Activated T-helper 2 cell treated with anti-CD3 and anti-CD28 coated beads, Interferon-gamma antibody, Interleukin-2, Interleukin-4, amounts not matched to agents 10 μg/mL and 5 μg/mL and 100 μg/mL, durations not matched to agents 14 hours and 24 hours and 36 hours (primary cell): ENCODE results near the gene HOTAIR. TPM values are rescaled to one million over a fixed set of nuclear protein-coding genes. Genes with fewer than 3 reads are reported as not detected.

ENCODE experiments used
- DNase-seq: peaks from one replicate; pipeline ENCODE4 v3.0.0; 2021; ENCODE audit warnings: low spot score
- H3K27ac Mint-ChIP-seq: one replicate; pipeline ENCODE4 v1.8.0; 2021; ENCODE audit warnings: mixed read lengths
- H3K27me3 Mint-ChIP-seq: one replicate; pipeline ENCODE4 v1.8.0; 2021; ENCODE audit warnings: low read depth, mixed read lengths
- H3K36me3 Mint-ChIP-seq: one replicate; pipeline ENCODE4 v1.8.0; 2021; ENCODE audit warnings: low read depth, mixed read lengths
- H3K4me1 Mint-ChIP-seq: one replicate; pipeline ENCODE4 v1.8.0; 2021; ENCODE audit warnings: low read depth, mixed read lengths
- H3K4me3 Mint-ChIP-seq: one replicate; pipeline ENCODE4 v1.8.0; 2021; ENCODE audit warnings: low read depth, mild to moderate bottlenecking, moderate library complexity, mixed read lengths
- H3K9me3 Mint-ChIP-seq: one replicate; pipeline ENCODE4 v1.8.0; 2021; ENCODE audit warnings: mixed read lengths
- intact Hi-C: fragments of 100-400 bp; cut with micrococcal nuclease; formaldehyde crosslinking; loops from one replicate; pipeline ENCODE4 v1.15.1; 2023
- total RNA-seq: library from RNA; stranded (reverse); gene quantifications from 2 replicates; pipeline ENCODE4 v1.2.3, GENCODE V29; 2022

The HOTAIR gene
- total RNA-seq, 1 donor from 2014 or later, result not detected

DNA sequence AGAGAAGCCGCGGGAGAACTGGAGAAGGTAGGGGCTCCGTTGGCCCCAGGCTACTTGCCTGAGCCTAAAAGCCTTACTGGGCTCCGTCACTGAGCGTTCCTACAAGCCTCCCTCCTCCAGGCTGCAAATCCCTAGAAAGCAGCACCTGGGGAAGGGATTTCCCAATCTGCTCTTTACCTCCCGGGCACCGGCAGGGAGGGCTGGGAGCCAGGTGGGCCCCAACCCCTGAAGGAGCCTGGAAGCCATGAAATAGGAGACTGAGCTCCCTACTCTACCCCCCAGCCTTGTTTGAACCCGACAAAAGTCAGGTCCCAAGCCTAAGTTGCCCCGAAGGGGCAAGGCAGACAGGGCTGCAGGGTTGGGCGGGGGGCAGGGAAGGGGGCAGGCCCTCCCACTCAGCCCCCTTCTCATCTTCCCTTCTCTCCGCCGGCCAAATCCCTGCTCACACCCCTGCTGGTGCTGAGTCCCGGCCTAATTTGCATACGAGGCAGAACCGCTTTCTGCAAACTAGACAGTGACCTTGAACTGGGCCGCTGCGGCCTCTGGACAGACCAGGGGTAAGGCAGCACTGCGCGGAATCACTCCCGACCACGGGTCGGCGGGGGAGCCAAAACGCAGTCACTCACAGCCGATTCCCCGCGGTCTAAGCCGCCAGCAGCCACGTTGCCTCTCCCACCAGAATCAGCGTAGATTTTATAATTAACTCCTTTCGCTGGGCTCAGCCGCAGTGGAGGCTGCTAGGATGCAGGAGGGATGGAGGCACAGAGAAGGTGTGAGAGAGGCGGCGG is 23.8 kb downstream of the HOTAIR start:
- no peak overlapping the region for H3K4me3 Mint-ChIP-seq
- no peaks in the 10 kb centered on the region for H3K9me3 Mint-ChIP-seq
- intact Hi-C loops, result no loop called here
- H3K4me1 Mint-ChIP-seq, result peaks cover 3% of the 10 kb centered on the region
- H3K36me3 Mint-ChIP-seq, result no peaks in the 10 kb centered on the region
- no peak for DNase-seq
- H3K27me3 Mint-ChIP-seq, result peaks cover 94% of the 10 kb centered on the region
- no peak overlapping the region for H3K27ac Mint-ChIP-seq

DNA sequence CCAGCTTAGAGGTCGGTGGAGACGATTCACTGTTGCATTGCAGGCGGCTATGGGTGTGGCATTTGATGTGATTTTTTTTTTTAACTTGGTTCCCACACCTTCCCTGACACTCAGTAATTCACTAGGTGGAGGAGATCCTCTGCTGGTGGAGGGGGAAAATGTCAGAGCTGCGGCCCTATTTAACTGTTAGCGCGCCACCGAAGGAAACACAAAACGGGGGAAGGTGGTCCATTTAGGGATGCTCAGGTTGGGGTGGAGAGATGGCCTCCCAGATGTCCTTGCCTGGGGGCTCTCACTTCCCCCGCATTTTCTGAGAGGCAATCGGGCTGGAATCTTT is 24.3 kb downstream of the HOTAIR start:
- no peak for DNase-seq
- no peaks in the 10 kb centered on the region for H3K36me3 Mint-ChIP-seq
- peaks cover 94% of the 10 kb centered on the region for H3K27me3 Mint-ChIP-seq
- H3K4me1 Mint-ChIP-seq, result peaks cover 3% of the 10 kb centered on the region
- no peaks in the 10 kb centered on the region for H3K9me3 Mint-ChIP-seq
- H3K27ac Mint-ChIP-seq, result no peak overlapping the region
- intact Hi-C loops, result no loop called here
- no peak overlapping the region for H3K4me3 Mint-ChIP-seq

DNA sequence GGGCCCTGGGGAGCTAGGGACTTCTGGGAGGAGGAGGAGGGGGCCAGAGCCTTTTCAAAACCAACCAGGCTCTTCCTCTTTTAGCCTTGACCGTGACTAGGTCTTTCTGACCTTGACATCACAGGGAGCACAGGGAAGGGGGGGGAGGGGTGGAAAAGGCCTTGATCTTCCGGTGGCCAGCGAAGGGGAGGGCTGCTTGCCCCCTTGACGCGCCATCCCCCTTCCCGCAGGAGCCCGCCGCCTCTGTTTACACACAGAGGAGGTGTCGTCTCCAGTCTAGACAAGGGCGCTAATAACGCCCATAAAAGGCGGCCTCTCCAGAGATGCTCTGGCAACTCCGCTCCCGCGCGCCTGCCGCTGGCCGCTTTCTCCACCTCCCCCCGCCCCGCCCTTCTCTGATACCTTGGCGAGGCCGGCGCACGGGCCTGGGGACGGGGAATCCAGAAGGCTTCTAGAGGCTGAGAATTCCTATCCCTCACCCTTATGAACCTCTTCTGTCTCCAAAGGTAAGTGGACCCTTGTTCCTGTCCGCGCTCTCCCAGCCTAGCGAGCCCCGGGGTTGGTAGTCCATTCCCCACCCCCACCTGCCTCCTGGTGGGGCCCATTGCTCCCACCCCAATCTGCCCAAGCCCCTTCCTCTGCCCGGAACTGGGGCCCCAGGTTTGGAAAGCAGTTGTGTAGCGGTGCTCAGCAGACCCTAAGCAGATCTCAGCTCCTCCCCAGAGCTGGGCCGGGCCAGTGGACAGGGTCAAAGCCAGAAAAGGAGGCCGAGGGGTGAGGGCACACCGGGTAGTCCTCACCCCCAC is 24.9 kb downstream of the HOTAIR start:
- Mint-ChIP-seq H3K27me3 (peaks cover 97% of the 10 kb centered on the region), H3K4me1 (peaks cover 3% of the 10 kb centered on the region), H3K9me3 (no peaks in the 10 kb centered on the region), H3K27ac (no peak overlapping the region), H3K4me3 (no peak overlapping the region), H3K36me3 (no peaks in the 10 kb centered on the region)
- intact Hi-C loops, result no loop called here
- DNase-seq, result no peak

DNA sequence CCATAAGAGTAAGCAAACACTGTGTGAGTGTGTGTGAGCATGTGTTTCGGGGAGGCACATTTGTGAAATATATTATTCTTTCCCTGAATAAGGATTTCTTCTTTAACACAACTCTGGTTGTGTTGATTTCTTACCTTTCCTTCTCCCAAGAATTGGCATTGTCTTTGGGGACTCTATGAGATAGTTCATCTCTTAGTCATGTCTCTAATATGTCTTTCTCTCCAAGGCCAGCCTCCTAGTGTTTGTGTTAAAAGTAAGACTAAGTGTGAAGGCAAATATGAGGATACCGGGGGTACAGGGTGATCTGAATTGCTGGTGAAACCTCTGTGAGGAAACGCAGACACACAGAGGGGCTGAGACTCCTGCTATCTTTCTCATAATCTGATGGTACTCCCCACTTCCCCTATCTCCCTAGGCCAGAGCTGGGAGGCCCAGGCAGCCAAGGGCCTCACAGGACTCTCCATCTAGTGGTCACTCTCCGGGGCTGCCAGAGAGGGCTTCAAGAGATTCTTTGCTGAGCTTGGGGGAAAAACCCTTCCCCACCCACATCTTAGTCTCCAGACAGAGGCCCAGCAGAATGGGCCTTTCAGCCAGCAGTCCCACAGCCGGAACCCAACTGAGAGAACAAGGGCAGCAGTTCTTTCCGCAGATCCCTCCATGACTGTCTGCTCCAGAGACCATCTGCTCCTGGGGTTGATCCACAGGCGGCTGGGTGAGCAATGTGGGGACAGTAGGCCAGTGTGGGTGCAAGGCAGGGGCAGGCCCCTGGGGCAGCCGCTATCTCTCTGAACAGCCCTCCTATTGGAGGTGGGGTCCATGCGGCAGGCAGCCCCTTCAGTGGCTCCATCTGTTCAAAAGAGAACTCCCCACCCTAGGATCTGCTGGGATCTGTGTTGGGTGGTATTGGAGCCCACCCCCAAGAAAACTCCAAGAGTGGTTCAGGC is 25.8 kb downstream of the HOTAIR start:
- H3K27me3 Mint-ChIP-seq, result peaks cover 97% of the 10 kb centered on the region
- intact Hi-C loops, result no loop called here
- no peaks in the 10 kb centered on the region for H3K36me3 Mint-ChIP-seq
- no peaks in the 10 kb centered on the region for H3K9me3 Mint-ChIP-seq
- no peak for DNase-seq
- H3K4me1 Mint-ChIP-seq, result peaks cover 3% of the 10 kb centered on the region
- no peak overlapping the region for H3K4me3 Mint-ChIP-seq
- H3K27ac Mint-ChIP-seq, result no peak overlapping the region

DNA sequence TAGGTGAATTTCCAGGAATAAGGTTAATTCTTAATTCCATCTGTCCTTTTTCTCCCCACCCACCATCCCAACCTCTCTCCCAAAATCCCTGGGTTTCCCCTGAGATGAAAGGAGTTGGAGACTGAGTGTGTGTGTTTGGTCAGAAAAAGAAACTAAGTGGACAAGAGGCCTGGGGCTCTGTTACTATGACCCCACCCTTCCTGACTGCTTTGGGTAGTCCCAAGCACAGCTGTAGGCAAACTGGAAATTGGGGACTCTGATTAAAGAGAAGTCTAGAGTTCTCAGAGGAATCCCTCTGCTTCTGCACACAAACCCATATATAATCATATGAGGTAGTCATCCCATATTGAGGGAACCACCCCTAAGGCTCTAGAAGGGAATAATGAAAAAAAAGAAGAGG is 27.0 kb downstream of the HOTAIR start:
- Mint-ChIP-seq H3K27ac (no peak overlapping the region), H3K4me1 (no peaks in the 10 kb centered on the region), H3K9me3 (no peaks in the 10 kb centered on the region), H3K27me3 (peaks cover 97% of the 10 kb centered on the region), H3K4me3 (no peak overlapping the region), H3K36me3 (no peaks in the 10 kb centered on the region)
- no peak for DNase-seq
- intact Hi-C loops, result no loop called here

DNA sequence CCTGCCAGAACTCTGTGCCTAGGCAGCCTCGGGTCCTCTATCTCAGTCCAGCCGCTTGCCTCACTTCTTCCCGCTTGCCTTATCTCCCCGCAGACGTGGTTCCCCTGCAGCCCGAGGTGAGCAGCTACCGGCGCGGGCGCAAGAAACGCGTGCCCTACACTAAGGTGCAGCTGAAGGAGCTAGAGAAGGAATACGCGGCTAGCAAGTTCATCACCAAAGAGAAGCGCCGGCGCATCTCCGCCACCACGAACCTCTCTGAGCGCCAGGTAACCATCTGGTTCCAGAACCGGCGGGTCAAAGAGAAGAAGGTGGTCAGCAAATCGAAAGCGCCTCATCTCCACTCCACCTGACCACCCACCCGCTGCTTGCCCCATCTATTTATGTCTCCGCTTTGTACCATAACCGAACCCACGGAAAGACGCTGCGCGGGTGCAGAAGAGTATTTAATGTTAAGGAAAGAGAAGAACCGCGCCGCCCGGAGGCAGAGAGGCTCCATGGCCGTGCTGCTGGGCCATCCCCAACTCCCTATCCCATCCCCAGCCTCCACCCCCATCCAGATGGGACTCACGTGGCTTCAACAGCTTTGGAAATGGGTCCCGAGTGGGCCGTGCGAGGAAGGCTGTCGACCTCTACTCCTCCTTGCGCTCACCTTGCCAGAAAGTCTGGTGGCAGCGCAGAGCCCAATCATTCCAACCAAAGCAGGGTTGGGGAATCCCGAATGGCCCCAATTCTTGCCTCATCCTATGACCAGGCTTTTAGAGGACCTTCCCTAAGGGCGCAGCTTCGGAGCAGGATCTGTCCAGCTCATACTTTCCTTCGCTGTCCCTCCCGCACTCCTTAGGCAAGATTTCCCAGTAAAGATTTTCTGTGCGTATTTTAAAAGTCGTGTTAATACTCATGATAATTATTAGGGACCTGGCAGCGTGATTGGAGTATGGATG is 29.6 kb downstream of the HOTAIR start:
- H3K9me3 Mint-ChIP-seq, result no peaks in the 10 kb centered on the region
- peaks cover 94% of the 10 kb centered on the region for H3K27me3 Mint-ChIP-seq
- no peak overlapping the region for H3K27ac Mint-ChIP-seq
- no peak for DNase-seq
- intact Hi-C loops, result no loop called here
- H3K4me1 Mint-ChIP-seq, result no peaks in the 10 kb centered on the region
- H3K36me3 Mint-ChIP-seq, result no peaks in the 10 kb centered on the region
- H3K4me3 Mint-ChIP-seq, result no peak overlapping the region

DNA sequence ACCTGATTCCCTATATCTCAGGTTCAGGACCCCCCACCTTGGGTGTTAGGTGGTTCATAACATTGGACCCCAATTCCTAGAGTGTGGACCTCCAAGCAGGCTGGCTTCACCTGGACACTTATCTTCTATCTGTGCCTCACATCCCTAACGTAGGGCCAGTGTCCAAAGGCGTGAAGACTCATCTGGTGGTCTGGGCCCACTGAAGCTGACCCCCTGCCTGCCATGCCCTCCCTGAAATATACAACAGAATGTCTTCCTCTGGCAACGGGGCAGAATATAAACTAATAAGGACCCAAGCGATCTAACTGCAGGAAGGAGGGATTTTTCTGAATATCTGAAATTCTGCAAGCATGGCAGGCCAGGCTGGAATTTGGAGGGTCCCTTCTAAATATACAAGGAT is 30.5 kb downstream of the HOTAIR start:
- intact Hi-C loops, result no loop called here
- H3K27me3 Mint-ChIP-seq, result peaks cover 92% of the 10 kb centered on the region
- H3K4me3 Mint-ChIP-seq, result no peak overlapping the region
- H3K27ac Mint-ChIP-seq, result no peak overlapping the region
- H3K9me3 Mint-ChIP-seq, result no peaks in the 10 kb centered on the region
- H3K4me1 Mint-ChIP-seq, result no peaks in the 10 kb centered on the region
- DNase-seq, result no peak
- H3K36me3 Mint-ChIP-seq, result no peaks in the 10 kb centered on the region

DNA sequence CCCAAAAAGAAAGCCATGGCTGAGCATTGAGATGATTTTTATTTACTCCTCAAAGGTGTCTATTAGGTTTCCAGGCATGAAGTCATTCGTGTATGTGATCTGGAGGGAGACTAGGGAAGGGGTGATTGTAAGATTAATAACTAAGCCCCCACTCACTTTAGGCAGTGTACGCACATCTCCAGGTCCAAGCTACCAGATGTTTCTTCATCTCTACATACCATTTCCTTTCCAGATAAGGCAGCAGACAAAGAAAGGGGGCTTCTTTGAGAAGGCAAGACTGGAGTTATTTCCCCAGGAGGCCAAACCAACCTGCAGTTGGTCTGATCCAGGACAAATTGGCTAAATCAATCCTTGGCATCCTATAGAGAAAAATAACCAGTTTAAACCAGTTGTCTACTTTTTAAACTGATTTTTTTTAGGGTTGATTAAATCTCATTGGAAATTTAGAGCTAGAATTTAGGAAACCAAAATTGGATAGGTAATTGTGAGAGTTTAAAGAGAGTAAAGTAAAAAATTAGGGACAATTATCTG is 32.2 kb downstream of the HOTAIR start:
- Mint-ChIP-seq H3K4me1 (no peaks in the 10 kb centered on the region), H3K36me3 (no peaks in the 10 kb centered on the region), H3K4me3 (no peak overlapping the region), H3K9me3 (no peaks in the 10 kb centered on the region), H3K27ac (no peak overlapping the region), H3K27me3 (peaks cover 89% of the 10 kb centered on the region)
- DNase-seq, result no peak
- intact Hi-C loops, result no loop called here

DNA sequence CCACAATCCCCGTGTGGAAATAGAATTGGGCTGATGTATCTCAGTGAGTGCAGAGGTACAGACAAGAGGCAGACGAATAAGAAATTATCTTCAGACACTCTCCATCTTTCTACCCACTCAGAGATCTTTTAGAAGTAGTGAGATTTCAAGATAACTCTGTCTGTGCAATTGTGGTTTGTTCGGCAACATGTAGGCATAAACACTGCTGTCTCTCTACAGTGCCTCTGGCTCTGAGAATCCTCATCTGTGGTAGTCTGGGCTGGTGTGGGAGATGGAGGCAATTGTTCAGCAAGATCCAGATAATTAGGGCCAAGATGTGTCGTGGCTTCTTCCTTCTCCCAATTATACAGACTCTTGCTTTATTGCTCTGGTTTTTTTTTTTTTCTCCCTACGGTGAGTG is 33.0 kb downstream of the HOTAIR start:
- Mint-ChIP-seq H3K27me3 (peaks cover 90% of the 10 kb centered on the region), H3K4me3 (no peak overlapping the region), H3K9me3 (no peaks in the 10 kb centered on the region), H3K36me3 (no peaks in the 10 kb centered on the region), H3K4me1 (no peaks in the 10 kb centered on the region), H3K27ac (no peak overlapping the region)
- intact Hi-C loops, result loop anchor here (2.0 kb wide), 1 partner anchor 187 kb away; no protein-coding TSS in a partner anchor
- DNase-seq, result no peak

DNA sequence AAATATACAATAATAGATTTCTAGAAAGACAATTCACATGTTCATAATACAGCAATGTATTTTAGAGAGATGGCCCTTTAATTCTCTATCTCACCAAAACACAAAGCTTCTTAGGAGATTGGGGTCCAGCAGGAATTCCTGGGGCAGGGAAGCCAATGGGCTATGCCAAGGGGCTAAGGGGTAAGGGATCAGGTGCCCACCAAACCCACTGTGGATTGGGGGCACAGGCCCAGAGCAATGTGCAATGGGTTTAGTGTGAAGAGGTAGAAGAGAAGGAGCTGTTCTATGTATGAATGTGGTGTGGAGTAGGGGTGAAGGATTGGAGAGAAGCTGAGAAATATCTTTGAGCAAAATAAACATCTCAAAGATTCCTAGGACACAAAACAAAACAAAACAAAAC is 33.6 kb downstream of the HOTAIR start:
- Mint-ChIP-seq H3K27me3 (peaks cover 90% of the 10 kb centered on the region), H3K27ac (no peak overlapping the region), H3K36me3 (no peaks in the 10 kb centered on the region), H3K4me3 (no peak overlapping the region), H3K9me3 (no peaks in the 10 kb centered on the region), H3K4me1 (no peaks in the 10 kb centered on the region)
- intact Hi-C loops, result loop anchor here (2.0 kb wide), 1 partner anchor 188 kb away; no protein-coding TSS in a partner anchor
- DNase-seq, result no peak

DNA sequence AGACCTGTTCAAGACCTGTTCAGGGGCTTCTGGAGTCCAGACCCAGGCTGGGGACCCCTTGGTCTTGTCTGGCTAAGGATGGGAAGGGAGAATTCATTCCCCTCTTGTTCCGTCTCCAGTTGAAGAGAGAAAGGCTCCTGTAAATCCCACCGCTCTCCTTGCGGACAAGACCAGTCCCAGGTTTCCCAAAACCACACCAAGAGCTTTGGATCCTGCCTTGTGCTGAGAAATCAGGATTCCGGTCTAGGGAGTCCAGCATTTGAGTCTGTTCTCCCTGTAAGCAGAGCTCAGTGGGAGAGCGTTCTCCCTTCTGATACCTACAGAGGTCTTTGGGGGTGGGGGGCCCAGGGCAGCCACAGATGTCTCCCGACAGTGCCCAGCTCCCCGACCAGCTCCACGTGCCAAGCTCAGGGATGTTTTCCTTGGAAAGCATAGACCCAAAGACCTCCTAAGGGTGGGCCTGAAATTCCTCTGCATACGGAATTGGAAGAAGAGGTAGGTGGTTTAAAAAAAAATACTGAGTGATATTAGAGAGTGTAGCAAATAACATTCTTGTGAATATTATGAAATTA is 34.2 kb downstream of the HOTAIR start:
- intact Hi-C loops, result loop anchor here (2.0 kb wide), 1 partner anchor 188 kb away; no protein-coding TSS in a partner anchor
- H3K4me1 Mint-ChIP-seq, result no peaks in the 10 kb centered on the region
- H3K27ac Mint-ChIP-seq, result no peak overlapping the region
- no peaks in the 10 kb centered on the region for H3K36me3 Mint-ChIP-seq
- H3K9me3 Mint-ChIP-seq, result no peaks in the 10 kb centered on the region
- H3K4me3 Mint-ChIP-seq, result no peak overlapping the region
- peaks cover 90% of the 10 kb centered on the region for H3K27me3 Mint-ChIP-seq
- DNase-seq, result no peak
